Stomach (tissue), 9 donors: Measurements from ENCODE around the gene A1BG. TPM values are rescaled to one million over a fixed set of nuclear protein-coding genes. Genes with fewer than 3 reads are reported as not detected.
A peak's percentile ranks its signal among the peaks of the same experiment; 100 is the strongest.

Experiments
- DNase-seq, 2 donors: peaks; one replicate each; pipeline versions ENCODE4 v3.0.0 to v3.0.0-alpha.2; 2013 to 2019
- H3K27ac ChIP-seq, 5 donors: fragments of 200-600 bp in 4 of 5; sonication (generic) in 4 of 5; one replicate each; pipeline ENCODE4 v1.5.1; 2013 to 2019; ENCODE audit warnings: mild to moderate bottlenecking in 1 of 5, moderate library complexity in 1 of 5
- H3K27me3 ChIP-seq, 3 donors: fragments of 200-600 bp; sonication (generic); one replicate each; pipeline ENCODE4 v1.5.1; 2017 to 2019; ENCODE audit warnings: mixed run types in 1 of 3
- H3K36me3 ChIP-seq, 4 donors: fragments of 200-600 bp; sonication (generic); 1 replicate in 3 of 4; 2 replicates in 1 of 4; pipeline ENCODE4 v1.5.1; 2016 to 2019
- H3K4me1 ChIP-seq, 4 donors: fragments of 200-600 bp; sonication (generic); one replicate each; pipeline ENCODE4 v1.5.1; 2016 to 2019
- H3K4me3 ChIP-seq, 4 donors: fragments of 200-600 bp; sonication (generic) in 3 of 4; one replicate each; pipeline ENCODE4 v1.5.1; 2016 to 2019; ENCODE audit warnings: mild to moderate bottlenecking in 1 of 4
- H3K9me3 ChIP-seq, 4 donors: fragments of 200-600 bp; sonication (generic); one replicate each; pipeline ENCODE4 v1.5.1; 2016 to 2019
- CTCF ChIP-seq, 7 experiments: fragments of 450-650 bp in 4 of 7; fragments of 200-600 bp in 3 of 7; sonication (generic) in 3 of 7; IDR thresholded peaks; one replicate each; pipeline ENCODE4 v1.5.1; 2016 to 2019; ENCODE audit warnings: antibody characterized with exemption in 7 of 7, control low read depth in 2 of 7, mild to moderate bottlenecking in 1 of 7
- EP300 ChIP-seq: sonication (generic); formaldehyde crosslinking; IDR thresholded peaks from one replicate; pipeline ENCODE4 v1.6.1; 2017; ENCODE audit warnings: antibody characterized with exemption
- POLR2A ChIP-seq, 4 donors: fragments of 450-650 bp; IDR thresholded peaks; one replicate each; pipeline ENCODE4 v1.6.1; 2016; ENCODE audit warnings: antibody characterized with exemption in 4 of 4, control low read depth in 2 of 4, mild to moderate bottlenecking in 1 of 4, moderate library complexity in 1 of 4
- POLR2AphosphoS5 ChIP-seq, 3 donors: sonication (generic); formaldehyde crosslinking; IDR thresholded peaks; one replicate each; pipeline ENCODE4 v1.6.1; 2016; ENCODE audit warnings: antibody characterized with exemption in 3 of 3
- WGBS, 5 donors: extraction: QIAGEN DNeasy Blood & Tissue Kit in 3 of 5; methylation state at CpG; one replicate each; pipeline versions ENCODE4 v1.1.5 to v1.1.7; 2013 to 2018; 5-methylcytosine and 5-hydroxymethylcytosine counted together
- intact Hi-C: fragments of 100-400 bp; cut with DNase I; formaldehyde crosslinking; loops from one replicate; pipeline ENCODE4 v1.15.1; 2023; ENCODE audit warnings: low total_unique reads
- polyA plus RNA-seq, 3 donors: library from polyadenylated mRNA; stranded (reverse); fragments of 200-250 nt; gene quantifications; one replicate each; pipeline ENCODE4 v1.2.3, GENCODE V29; 2013
- total RNA-seq, 5 donors: library from RNA; depleted of rRNA; stranded (reverse); fragments of >200 nt; gene quantifications; one replicate each; pipeline versions ENCODE4 v1.1.0 to v1.2.3, GENCODE V29; 2014 to 2016
- donor health status: healthy with polysubstance abuse.
- donor health status: Bipolar disorder and iron deficiency.
- donor health status: healthy.

Gene A1BG
- total and polyA plus RNA-seq, 8 donors = 1.1 to 61.7 (median 25.3) TPM; not detected in 2

DNA sequence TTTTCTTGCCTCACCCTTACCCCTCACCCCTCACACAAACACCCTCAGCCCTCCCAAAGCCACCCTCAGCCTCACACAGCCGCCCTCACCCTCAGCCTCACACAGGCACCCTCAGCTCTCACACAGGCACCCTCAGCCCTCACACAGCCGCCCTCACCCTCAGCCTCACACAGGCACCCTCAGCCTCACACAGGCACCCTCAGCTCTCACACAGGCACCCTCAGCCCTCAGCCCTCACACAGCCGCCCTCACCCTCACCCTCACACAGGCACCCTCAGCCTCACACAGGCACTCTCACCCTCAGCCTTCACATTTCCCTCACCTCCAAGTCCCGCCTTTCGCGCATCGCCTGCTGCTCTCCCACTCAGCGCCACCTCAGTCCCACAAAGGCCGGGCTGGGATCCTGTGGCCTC lies 26.8 kb downstream of the A1BG start:
- Histone ChIP-seq H3K4me1 (peaks cover 14 to 39% (median 32%) of the 10 kb centered on the region in 4 donors), H3K27ac (peak overlapping the region; percentile 80 to 93 (median 90)), H3K4me3 (peak overlapping the region; percentile 57 to 79 (median 67)), H3K9me3 (no peaks in the 10 kb centered on the region), H3K36me3 (peaks cover 0 to 16% (median 12%) of the 10 kb centered on the region in 4 donors), H3K27me3 (no peaks in the 10 kb centered on the region)
- TF ChIP-seq POLR2A (IDR thresholded peaks at IDR 0.05) = peak in 1 of 4 donors; percentile 58
- no peak for TF ChIP-seq POLR2AphosphoS5 (IDR thresholded peaks at IDR 0.05)
- 1 to 4% (median 3%) methylated on average over 9 of the region's 9 CpGs for WGBS, 5 donors
- no peak for DNase-seq
- intact Hi-C loops = no loop called here

DNA sequence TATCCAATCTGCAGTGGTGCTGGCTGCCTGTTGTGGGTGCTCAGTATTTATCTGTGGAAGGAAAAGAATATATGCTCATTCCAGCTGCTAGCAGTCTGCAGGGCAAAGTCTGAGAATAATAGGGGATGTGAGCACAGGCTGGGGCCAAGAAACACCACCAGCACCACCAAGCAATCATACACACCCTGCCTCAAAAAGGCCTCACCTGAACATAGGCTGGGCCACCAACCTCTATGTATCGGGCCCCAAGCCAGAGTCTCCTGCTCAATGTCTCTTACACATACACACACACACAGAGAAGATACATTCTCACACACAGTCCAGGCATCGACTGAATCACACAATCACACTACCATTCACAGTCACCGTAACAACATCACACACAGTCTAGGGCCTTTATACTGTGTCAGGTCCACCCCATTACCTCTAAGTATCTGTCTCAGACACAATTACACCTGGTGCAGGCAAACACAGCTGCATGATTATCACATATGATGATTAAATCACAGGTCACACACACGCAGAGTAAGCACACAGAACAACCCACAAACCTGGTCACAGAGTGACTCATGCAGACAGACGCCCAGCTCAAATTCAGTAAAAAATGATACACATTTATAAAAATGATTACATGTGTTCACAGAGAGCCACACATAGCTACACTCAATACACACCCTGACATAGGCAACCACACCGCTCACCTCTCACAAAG lies 27.8 kb downstream of the A1BG start:
- H3K36me3 ChIP-seq = peaks cover 0 to 16% (median 13%) of the 10 kb centered on the region in 4 donors
- H3K4me3 ChIP-seq = peak overlapping the region; percentile 57 to 79 (median 67)
- no peaks in the 10 kb centered on the region for H3K9me3 ChIP-seq
- intact Hi-C loops = no loop called here
- 55 to 65% (median 62%) methylated on average over 6 of the region's 6 CpGs for WGBS, 5 donors
- peak in 1 of 2 donors; percentile 36 for DNase-seq
- peak overlapping the region in 1 of 5 donors; percentile 32 for H3K27ac ChIP-seq
- no peak for TF ChIP-seq POLR2A (IDR thresholded peaks at IDR 0.05)
- TF ChIP-seq CTCF (IDR thresholded peaks at IDR 0.05) = no peak
- no peak for TF ChIP-seq EP300
- TF ChIP-seq POLR2AphosphoS5 (IDR thresholded peaks at IDR 0.05) = no peak
- no peaks in the 10 kb centered on the region for H3K27me3 ChIP-seq
- H3K4me1 ChIP-seq = peaks cover 14 to 35% (median 30%) of the 10 kb centered on the region in 4 donors

DNA sequence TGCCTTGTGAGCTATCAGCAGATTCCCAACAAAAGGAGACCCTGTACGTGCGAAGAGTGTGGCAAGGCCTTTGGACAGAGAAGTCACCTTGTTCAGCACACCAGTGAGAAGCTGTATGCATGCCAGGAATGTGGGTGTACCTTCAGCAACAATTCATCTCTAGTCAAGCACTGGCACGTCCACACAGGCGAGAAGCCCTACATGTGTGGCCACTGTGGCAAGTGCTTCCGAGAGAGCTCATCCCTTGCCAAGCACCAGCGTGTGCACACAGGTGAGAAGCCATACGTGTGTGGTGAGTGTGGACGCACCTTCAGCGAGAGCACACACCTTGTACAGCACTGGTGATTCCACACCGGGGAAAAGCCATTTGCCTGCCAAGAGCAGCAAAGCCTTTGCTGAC lies 34.1 kb downstream of the A1BG start:
- WGBS, 5 donors = 92 to 99% (median 95%) methylated on average over 10 of the region's 10 CpGs
- intact Hi-C loops = no loop called here

DNA sequence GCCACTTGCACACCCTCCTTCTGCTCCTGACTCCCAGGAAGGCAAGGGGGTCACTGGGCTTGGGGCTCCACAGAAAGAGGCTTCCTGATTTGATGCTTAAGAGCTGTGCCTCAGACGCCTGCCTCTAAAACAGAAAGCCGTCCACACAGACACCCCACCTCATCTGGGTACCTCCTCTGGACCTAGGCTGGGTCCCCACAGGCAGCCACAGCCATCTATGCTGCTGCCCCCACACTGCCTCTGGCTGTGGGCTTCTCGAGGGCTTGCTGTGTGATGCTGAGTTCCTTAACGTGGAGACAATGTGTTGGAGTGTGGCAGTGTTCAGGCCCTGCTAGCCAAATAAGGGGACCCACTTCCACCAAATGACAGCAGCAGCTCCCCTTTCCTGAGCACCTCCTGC lies 35.0 kb downstream of the A1BG start:
- Histone ChIP-seq H3K27me3 (no peaks in the 10 kb centered on the region), H3K9me3 (no peaks in the 10 kb centered on the region), H3K36me3 (peaks cover 16 to 60% (median 57%) of the 10 kb centered on the region in 4 donors), H3K27ac (no peak overlapping the region), H3K4me3 (no peak overlapping the region), H3K4me1 (no peaks in the 10 kb centered on the region)
- no peak for DNase-seq
- intact Hi-C loops = no loop called here
- 72 to 100% (median 83%) methylated on average over 1 to 4 of the region's 4 CpGs for WGBS, 5 donors
- TF ChIP-seq POLR2AphosphoS5 (IDR thresholded peaks at IDR 0.05) = no peak
- no peak for TF ChIP-seq POLR2A (IDR thresholded peaks at IDR 0.05)
- TF ChIP-seq CTCF (IDR thresholded peaks at IDR 0.05) = no peak
- no peak for TF ChIP-seq EP300

More for the DNA sequence above, 34.1 kb downstream of the A1BG start:
- Histone ChIP-seq H3K4me1 (no peaks in the 10 kb centered on the region), H3K27me3 (no peaks in the 10 kb centered on the region), H3K4me3 (no peak overlapping the region), H3K36me3 (peaks cover 11 to 50% (median 47%) of the 10 kb centered on the region in 4 donors), H3K9me3 (no peaks in the 10 kb centered on the region), H3K27ac (no peak overlapping the region)
- TF ChIP-seq POLR2AphosphoS5 (IDR thresholded peaks at IDR 0.05) (no peak), CTCF (IDR thresholded peaks at IDR 0.05) (no peak), EP300 (no peak), POLR2A (IDR thresholded peaks at IDR 0.05) (no peak)
- no peak for DNase-seq
